Type B pancreatic cell (in vitro differentiated cells): Measurements from ENCODE around the gene ZC3H18. TPM values are rescaled to one million over a fixed set of nuclear protein-coding genes. Genes with fewer than 3 reads are reported as not detected.

Experiments
- DNase-seq: peaks from one replicate; pipeline ENCODE4 v3.0.0; 2021; ENCODE audit warnings: mixed read lengths; ENCODE audit not compliant: unreplicated experiment; ENCODE audit errors: extremely low spot score
- H3K27ac Mint-ChIP-seq: 2 replicates; pipeline ENCODE4 v1.8.0; 2021; ENCODE audit warnings: mild to moderate bottlenecking, mixed read lengths
- H3K27me3 Mint-ChIP-seq: 2 replicates; pipeline ENCODE4 v1.8.0; 2021; ENCODE audit warnings: mixed read lengths
- H3K36me3 Mint-ChIP-seq: 2 replicates; pipeline ENCODE4 v1.8.0; 2021; ENCODE audit warnings: mixed read lengths
- H3K4me1 Mint-ChIP-seq: one replicate; pipeline ENCODE4 v1.8.0; 2021; ENCODE audit warnings: mixed read lengths; ENCODE audit not compliant: unreplicated experiment
- H3K4me3 Mint-ChIP-seq: 2 replicates; pipeline ENCODE4 v1.8.0; 2021; ENCODE audit warnings: mild to moderate bottlenecking, mixed read lengths
- H3K9me3 Mint-ChIP-seq: 2 replicates; pipeline ENCODE4 v1.8.0; 2021; ENCODE audit warnings: mixed read lengths
- total RNA-seq: library from RNA; stranded (reverse); gene quantifications from 2 replicates; pipeline ENCODE4 v1.2.1, GENCODE V29; 2021; ENCODE audit warnings: low replicate concordance
- TF ChIP-seq, protein P1 (sequence below): fragments of 200-600 bp; sonication (generic); conservative IDR thresholded peaks from 2 replicates; pipeline ENCODE4 v1.5.0; 2021; ENCODE audit warnings: antibody characterized with exemption, mild to moderate bottlenecking

Gene ZC3H18
- total RNA-seq, 1 donor from 2014 or later, result 70.2 TPM

DNA sequence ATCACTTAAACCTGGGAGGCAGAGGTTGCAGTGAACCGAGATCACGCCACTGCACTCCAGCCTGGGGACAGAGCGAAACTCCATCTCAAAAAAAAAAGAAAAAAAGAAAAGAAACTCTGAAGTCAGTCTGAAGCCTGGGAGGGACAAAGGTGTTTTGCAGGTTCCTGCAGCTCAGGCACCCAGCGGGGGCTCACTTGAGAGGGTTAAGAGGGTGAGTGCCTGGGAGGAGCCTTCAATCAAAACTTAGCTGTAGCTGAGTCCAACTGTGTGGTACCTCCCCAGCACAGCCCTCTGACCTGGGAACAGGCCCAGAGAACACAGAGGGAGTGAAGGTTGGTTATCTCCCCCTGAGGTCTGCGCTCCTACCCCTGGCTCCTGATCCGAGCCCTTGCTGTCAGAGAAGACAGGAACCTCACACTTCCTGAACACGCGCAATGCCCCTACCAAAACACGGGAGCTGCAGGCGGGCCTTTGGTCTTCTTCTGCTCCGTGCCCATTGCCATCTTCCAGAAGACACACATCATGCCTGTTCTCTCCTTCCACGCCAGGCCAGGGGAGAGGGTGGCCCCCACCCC, 20.4 kb upstream of the ZC3H18 start:
- H3K9me3 Mint-ChIP-seq, result no peaks in the 10 kb centered on the region
- no peak overlapping the region for H3K4me3 Mint-ChIP-seq
- peaks cover 5% of the 10 kb centered on the region for H3K4me1 Mint-ChIP-seq
- no peak overlapping the region for H3K27ac Mint-ChIP-seq
- H3K27me3 Mint-ChIP-seq, result peaks cover 37% of the 10 kb centered on the region
- no peak for DNase-seq
- H3K36me3 Mint-ChIP-seq, result no peaks in the 10 kb centered on the region
- TF ChIP-seq, protein P1, sequence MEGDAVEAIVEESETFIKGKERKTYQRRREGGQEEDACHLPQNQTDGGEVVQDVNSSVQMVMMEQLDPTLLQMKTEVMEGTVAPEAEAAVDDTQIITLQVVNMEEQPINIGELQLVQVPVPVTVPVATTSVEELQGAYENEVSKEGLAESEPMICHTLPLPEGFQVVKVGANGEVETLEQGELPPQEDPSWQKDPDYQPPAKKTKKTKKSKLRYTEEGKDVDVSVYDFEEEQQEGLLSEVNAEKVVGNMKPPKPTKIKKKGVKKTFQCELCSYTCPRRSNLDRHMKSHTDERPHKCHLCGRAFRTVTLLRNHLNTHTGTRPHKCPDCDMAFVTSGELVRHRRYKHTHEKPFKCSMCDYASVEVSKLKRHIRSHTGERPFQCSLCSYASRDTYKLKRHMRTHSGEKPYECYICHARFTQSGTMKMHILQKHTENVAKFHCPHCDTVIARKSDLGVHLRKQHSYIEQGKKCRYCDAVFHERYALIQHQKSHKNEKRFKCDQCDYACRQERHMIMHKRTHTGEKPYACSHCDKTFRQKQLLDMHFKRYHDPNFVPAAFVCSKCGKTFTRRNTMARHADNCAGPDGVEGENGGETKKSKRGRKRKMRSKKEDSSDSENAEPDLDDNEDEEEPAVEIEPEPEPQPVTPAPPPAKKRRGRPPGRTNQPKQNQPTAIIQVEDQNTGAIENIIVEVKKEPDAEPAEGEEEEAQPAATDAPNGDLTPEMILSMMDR, result no peak

DNA sequence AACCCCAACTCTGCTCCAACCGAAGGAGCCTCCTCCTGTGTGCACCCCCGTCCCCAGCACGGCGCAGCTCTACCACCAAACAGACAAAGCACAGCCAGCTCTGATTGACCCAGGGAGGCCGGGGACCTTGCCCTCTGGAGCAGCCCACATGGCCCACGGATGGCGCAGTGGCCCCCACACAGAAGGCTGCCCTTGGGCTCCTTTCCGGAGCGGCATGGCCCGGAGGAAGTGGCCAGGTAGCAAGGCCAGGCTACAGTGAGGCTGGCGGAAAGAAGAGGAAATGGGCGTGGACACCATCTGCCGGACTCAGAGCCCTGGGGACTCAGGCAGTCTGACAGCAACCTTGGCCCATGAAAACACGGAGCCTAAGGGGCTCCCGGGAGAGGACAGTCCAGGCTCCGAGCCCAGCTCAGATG, 19.9 kb upstream of the ZC3H18 start:
- Mint-ChIP-seq H3K27ac (no peak overlapping the region), H3K27me3 (peaks cover 34% of the 10 kb centered on the region), H3K9me3 (no peaks in the 10 kb centered on the region), H3K36me3 (no peaks in the 10 kb centered on the region), H3K4me3 (no peak overlapping the region), H3K4me1 (peaks cover 5% of the 10 kb centered on the region)
- TF ChIP-seq, protein P1, result no peak
- DNase-seq, result no peak

DNA sequence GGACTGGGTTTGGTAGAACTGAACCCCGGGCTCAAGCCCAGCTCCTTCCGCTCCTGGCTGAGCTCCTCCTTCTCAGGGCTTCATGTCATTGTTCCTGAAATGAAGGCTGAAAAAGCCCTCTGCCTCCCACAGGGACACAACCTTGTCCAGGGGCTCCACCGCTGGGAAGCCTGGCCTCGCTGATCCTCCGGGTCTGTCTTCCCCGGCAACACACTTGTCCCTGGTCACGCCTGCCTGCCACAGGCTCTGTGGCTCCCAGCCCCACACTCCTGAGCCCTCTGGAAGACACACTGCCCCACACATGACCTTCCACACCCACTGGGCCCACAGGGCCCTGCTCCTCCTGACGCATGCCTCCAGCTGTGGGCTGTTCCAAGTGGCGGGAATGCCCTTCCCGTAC, 18.0 kb upstream of the ZC3H18 start:
- H3K36me3 Mint-ChIP-seq, result no peaks in the 10 kb centered on the region
- no peaks in the 10 kb centered on the region for H3K9me3 Mint-ChIP-seq
- TF ChIP-seq, protein P1, result no peak
- DNase-seq, result no peak
- peaks cover 27% of the 10 kb centered on the region for H3K27me3 Mint-ChIP-seq
- H3K27ac Mint-ChIP-seq, result no peak overlapping the region
- peaks cover 5% of the 10 kb centered on the region for H3K4me1 Mint-ChIP-seq
- no peak overlapping the region for H3K4me3 Mint-ChIP-seq

DNA sequence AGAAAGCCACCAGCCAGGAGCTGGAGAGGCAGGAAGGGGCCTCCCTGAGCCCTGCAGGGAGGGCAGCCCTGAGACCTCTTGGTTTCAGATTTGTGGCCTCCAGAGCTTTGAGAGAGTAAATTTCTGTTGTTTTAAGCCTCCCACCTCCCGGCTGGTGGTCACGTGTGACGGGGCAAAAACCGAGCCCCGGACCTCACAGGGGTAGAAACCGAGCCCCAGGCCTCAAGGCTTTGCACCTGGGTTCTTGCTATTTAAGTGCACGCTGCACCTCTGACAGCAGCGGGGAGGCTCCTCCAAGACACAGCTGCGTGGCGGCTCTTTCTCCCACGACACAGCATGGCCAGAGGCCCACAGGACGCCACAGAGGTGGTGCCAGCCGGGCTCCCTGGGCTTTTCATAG, 17.4 kb upstream of the ZC3H18 start:
- H3K4me1 Mint-ChIP-seq, result peaks cover 5% of the 10 kb centered on the region
- peaks cover 27% of the 10 kb centered on the region for H3K27me3 Mint-ChIP-seq
- no peaks in the 10 kb centered on the region for H3K9me3 Mint-ChIP-seq
- no peak overlapping the region for H3K4me3 Mint-ChIP-seq
- no peaks in the 10 kb centered on the region for H3K36me3 Mint-ChIP-seq
- no peak for DNase-seq
- TF ChIP-seq, protein P1, result no peak
- no peak overlapping the region for H3K27ac Mint-ChIP-seq

DNA sequence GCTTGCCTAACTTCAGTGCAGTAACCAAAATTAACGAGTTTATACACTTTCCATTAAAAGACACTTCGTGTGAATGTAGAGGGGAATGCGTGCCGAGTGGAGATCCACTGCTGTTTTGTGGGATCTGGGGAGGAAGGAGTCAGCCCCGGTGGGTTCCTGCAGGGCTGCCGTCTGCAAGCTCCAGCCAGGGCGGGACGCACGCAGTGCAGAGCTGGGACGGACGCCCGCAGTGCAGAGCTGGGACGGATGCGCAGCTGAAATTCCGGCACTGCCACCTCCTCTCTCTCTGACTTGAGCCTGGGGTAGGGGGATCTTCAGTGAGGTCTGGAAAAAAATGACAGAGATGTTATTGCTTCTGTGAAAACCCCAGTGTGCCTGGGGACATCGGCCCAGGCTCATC, 16.5 kb upstream of the ZC3H18 start:
- peaks cover 6% of the 10 kb centered on the region for H3K4me1 Mint-ChIP-seq
- DNase-seq, result no peak
- TF ChIP-seq, protein P1, result no peak

More for the DNA sequence above, 16.5 kb upstream of the ZC3H18 start:
- Mint-ChIP-seq H3K27ac (no peak overlapping the region), H3K9me3 (no peaks in the 10 kb centered on the region), H3K36me3 (no peaks in the 10 kb centered on the region), H3K27me3 (peaks cover 23% of the 10 kb centered on the region), H3K4me3 (no peak overlapping the region)
